ENCODE measurements around the gene TFAP2A.

DNA sequence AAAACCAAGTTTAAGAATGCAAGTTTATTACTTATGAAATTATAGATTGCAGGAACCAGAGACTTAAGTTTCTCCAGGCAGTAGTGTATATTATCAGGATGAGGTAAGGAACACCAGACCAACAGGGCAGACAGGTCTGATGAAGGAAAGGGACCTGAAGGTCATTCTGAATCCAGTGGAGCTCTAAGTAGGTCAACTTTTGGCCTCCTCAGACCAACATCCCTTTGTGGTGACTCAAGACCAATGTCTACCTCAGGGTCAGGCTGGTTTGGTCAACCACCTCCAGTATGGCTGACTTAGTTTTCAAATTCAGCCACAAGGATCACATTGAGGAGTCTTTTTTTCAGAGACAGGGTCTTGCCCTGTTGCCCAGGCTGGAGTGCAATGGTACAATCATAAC lies 38.7 kb upstream of the TFAP2A start:
- TF ChIP-seq, protein P1, sequence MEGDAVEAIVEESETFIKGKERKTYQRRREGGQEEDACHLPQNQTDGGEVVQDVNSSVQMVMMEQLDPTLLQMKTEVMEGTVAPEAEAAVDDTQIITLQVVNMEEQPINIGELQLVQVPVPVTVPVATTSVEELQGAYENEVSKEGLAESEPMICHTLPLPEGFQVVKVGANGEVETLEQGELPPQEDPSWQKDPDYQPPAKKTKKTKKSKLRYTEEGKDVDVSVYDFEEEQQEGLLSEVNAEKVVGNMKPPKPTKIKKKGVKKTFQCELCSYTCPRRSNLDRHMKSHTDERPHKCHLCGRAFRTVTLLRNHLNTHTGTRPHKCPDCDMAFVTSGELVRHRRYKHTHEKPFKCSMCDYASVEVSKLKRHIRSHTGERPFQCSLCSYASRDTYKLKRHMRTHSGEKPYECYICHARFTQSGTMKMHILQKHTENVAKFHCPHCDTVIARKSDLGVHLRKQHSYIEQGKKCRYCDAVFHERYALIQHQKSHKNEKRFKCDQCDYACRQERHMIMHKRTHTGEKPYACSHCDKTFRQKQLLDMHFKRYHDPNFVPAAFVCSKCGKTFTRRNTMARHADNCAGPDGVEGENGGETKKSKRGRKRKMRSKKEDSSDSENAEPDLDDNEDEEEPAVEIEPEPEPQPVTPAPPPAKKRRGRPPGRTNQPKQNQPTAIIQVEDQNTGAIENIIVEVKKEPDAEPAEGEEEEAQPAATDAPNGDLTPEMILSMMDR (conservative IDR thresholded peaks at IDR 0.05 in 1 of 2, IDR thresholded peaks at IDR 0.05 in 1 of 2; ENCODE audit: low read depth in 1 of 2, low read length in 2 of 2): no peak
- TF ChIP-seq EZH2 (IDR thresholded peaks at IDR 0.05; ENCODE audit: low read length, missing control alignments): no peak

Measured in fibroblast of lung (primary cell).